ENCODE measurements around the gene C12orf56. TPM values are rescaled to one million over a fixed set of nuclear protein-coding genes. Genes with fewer than 3 reads are reported as not detected.

The C12orf56 gene
- total and polyA plus RNA-seq, 9 of the 15 experiments (the other 6 are each of a cell fraction or from before 2014, with no cell fraction given), result 0.40 to 4.8 (median 1.2) TPM

DNA sequence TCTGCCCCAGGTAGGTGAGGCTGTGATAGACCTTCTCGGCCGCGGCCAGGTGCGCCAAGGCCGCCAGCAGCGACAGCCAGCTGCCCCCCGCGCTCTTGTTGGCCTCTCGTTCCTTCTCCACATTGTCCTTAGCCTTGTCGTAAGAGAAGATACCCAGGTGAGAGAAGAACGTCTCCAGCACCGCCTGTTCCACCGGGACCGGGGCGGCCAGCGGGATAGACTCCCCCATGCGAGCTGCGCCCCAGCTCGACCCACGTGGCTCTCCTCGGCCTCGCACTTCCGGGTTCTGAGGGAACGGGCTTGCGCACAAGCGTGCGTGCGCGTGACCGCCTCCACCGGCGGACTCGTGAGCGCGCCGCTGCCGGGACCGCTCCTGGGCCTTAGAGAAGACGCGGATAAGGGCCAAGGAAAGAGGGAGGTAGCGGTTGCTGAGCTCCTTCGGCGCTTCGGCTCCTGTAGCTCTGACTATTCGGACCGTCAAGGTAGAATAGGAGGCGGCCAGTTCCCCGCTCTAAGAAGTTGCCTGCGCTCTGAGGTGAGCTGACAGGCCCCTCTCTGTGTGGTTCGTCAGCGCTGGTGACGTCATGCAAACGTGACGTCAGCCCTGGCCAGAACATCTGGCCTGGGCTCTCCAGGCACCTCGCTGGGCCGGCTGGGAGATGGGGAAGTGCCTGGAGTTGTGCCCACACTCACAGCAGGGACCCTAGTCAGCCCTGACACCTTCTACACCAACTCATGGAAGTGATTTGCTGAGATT, 168.4 kb downstream of the C12orf56 start, which contains the start of gene KICS2 (continued):
- 0 out of 2 replicates have a peak, but pooled peaks have one; percentile 23 for TF ChIP-seq PHB2 (IDR thresholded peaks at IDR 0.05; ENCODE audit: low read depth)
- TF ChIP-seq KDM1A (IDR thresholded peaks at IDR 0.05), result peak; percentile 40 to 54; a peak in 3 of 4 replicates
- peak in 2 of 3 experiments; percentile 26 to 48 for TF ChIP-seq YY1 (IDR thresholded peaks at IDR 0.05; ENCODE audit: borderline replicate concordance in 1 of 3, control insufficient read depth in 1 of 3, extremely low read depth in 1 of 3, insufficient read depth in 3 of 3, insufficient read length in 1 of 3, insufficient replicate concordance in 2 of 3, low read depth in 1 of 3, low read length in 2 of 3)
- no peak for TF ChIP-seq ZNF586 (CRISPR knock-in tag; conservative IDR thresholded peaks at IDR 0.05)
- TF ChIP-seq TBL1XR1 (IDR thresholded peaks at IDR 0.05; ENCODE audit: low read length in 2 of 2), result 0 out of 4 replicates have a peak, but pooled peaks of 1 of the 2 experiments have one; percentile 54
- TF ChIP-seq, protein P1, sequence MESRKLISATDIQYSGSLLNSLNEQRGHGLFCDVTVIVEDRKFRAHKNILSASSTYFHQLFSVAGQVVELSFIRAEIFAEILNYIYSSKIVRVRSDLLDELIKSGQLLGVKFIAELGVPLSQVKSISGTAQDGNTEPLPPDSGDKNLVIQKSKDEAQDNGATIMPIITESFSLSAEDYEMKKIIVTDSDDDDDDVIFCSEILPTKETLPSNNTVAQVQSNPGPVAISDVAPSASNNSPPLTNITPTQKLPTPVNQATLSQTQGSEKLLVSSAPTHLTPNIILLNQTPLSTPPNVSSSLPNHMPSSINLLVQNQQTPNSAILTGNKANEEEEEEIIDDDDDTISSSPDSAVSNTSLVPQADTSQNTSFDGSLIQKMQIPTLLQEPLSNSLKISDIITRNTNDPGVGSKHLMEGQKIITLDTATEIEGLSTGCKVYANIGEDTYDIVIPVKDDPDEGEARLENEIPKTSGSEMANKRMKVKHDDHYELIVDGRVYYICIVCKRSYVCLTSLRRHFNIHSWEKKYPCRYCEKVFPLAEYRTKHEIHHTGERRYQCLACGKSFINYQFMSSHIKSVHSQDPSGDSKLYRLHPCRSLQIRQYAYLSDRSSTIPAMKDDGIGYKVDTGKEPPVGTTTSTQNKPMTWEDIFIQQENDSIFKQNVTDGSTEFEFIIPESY (CRISPR knock-in tag; IDR thresholded peaks at IDR 0.05), result peak; percentile 59
- TF ChIP-seq POLR2AphosphoS5 (IDR thresholded peaks at IDR 0.05; ENCODE audit: control insufficient read depth, insufficient read depth, low read depth, low read length), result peak; percentile 42; the same call in 1 of the 2 replicates
- TF ChIP-seq, protein P2, sequence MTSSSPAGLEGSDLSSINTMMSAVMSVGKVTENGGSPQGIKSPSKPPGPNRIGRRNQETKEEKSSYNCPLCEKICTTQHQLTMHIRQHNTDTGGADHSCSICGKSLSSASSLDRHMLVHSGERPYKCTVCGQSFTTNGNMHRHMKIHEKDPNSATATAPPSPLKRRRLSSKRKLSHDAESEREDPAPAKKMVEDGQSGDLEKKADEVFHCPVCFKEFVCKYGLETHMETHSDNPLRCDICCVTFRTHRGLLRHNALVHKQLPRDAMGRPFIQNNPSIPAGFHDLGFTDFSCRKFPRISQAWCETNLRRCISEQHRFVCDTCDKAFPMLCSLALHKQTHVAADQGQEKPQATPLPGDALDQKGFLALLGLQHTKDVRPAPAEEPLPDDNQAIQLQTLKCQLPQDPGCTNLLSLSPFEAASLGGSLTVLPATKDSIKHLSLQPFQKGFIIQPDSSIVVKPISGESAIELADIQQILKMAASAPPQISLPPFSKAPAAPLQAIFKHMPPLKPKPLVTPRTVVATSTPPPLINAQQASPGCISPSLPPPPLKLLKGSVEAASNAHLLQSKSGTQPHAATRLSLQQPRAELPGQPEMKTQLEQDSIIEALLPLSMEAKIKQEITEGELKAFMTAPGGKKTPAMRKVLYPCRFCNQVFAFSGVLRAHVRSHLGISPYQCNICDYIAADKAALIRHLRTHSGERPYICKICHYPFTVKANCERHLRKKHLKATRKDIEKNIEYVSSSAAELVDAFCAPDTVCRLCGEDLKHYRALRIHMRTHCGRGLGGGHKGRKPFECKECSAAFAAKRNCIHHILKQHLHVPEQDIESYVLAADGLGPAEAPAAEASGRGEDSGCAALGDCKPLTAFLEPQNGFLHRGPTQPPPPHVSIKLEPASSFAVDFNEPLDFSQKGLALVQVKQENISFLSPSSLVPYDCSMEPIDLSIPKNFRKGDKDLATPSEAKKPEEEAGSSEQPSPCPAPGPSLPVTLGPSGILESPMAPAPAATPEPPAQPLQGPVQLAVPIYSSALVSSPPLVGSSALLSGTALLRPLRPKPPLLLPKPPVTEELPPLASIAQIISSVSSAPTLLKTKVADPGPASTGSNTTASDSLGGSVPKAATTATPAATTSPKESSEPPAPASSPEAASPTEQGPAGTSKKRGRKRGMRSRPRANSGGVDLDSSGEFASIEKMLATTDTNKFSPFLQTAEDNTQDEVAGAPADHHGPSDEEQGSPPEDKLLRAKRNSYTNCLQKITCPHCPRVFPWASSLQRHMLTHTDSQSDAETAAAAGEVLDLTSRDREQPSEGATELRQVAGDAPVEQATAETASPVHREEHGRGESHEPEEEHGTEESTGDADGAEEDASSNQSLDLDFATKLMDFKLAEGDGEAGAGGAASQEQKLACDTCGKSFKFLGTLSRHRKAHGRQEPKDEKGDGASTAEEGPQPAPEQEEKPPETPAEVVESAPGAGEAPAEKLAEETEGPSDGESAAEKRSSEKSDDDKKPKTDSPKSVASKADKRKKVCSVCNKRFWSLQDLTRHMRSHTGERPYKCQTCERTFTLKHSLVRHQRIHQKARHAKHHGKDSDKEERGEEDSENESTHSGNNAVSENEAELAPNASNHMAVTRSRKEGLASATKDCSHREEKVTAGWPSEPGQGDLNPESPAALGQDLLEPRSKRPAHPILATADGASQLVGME (CRISPR knock-in tag; IDR thresholded peaks at IDR 0.05), result no peak
- TF ChIP-seq CEBPG (CRISPR knock-in tag; IDR thresholded peaks at IDR 0.05), result peak; percentile 23; the same call in 1 of the 2 replicates
- TF ChIP-seq CEBPG (tag; conservative IDR thresholded peaks at IDR 0.05 in 1 of 2, IDR thresholded peaks at IDR 0.05 in 1 of 2), result no peak
- TF ChIP-seq DACH1 (IDR thresholded peaks at IDR 0.05; ENCODE audit: partially characterized antibody), result no peak
- TF ChIP-seq NCOA6 (IDR thresholded peaks at IDR 0.05), result peak; percentile 31; the same call in 1 of the 2 replicates
- peak; percentile 96 for TF ChIP-seq MXI1 (IDR thresholded peaks at IDR 0.05; ENCODE audit: low read depth, low read length)

Measured in K562 (cell line).